ENCODE data around the gene LRRC14B.

GRCh38 chr5:207599-207998 is 16.3 kb downstream of the LRRC14B start:
- TF ChIP-seq POLR2A (IDR thresholded peaks at IDR 0.05) (no peak), CTCF (IDR thresholded peaks at IDR 0.05) (no peak)

Data from suprapubic skin (tissue), 3 donors.